ENCODE data around the gene NPTXR.

NPTXR gene

DNA sequence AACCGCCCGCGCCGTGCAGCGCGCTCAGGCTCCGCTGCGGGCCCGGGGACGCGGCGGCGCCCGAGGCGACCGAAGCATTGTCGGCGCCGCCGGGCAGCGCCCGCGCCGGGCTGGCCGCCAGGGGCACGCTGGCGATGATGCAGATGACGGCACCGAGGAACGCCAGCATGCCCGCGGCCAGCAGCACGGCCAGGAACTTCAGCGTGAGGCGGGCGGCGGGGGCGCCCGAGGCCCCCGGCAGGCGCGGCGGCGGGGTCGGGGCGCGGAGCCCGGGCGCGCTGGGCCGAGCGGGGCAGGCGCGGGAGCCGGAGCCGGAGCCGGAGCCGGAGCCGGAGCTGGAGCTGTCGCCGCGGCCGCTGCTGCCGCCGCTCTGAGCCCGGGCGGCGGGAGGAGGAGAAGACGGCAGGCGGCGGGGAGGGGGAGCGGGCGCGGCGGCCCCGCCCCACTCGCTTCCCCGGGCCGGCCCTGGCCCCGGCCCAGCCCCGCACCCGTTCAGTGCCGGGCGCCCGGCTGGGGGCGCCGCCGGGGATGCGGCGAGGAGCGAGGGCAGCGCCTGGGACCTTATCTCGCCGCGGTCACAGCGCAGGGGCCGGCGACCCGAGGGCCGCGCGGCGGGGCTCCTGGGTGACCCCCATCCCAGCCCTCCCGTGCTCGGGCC, at the start of gene NPTXR:
TSS of gene NPTXR (minus strand) at position 372 of the 658 bp plus-strand sequence.
- in situ Hi-C loops (cut with HindIII; ENCODE audit: low sequenced_read_pairs): no loop called here
- no peak for DNase-seq (ENCODE audit: low read depth, low spot score)
- TF ChIP-seq, protein P1, sequence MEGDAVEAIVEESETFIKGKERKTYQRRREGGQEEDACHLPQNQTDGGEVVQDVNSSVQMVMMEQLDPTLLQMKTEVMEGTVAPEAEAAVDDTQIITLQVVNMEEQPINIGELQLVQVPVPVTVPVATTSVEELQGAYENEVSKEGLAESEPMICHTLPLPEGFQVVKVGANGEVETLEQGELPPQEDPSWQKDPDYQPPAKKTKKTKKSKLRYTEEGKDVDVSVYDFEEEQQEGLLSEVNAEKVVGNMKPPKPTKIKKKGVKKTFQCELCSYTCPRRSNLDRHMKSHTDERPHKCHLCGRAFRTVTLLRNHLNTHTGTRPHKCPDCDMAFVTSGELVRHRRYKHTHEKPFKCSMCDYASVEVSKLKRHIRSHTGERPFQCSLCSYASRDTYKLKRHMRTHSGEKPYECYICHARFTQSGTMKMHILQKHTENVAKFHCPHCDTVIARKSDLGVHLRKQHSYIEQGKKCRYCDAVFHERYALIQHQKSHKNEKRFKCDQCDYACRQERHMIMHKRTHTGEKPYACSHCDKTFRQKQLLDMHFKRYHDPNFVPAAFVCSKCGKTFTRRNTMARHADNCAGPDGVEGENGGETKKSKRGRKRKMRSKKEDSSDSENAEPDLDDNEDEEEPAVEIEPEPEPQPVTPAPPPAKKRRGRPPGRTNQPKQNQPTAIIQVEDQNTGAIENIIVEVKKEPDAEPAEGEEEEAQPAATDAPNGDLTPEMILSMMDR (IDR thresholded peaks at IDR 0.05; ENCODE audit: low read depth, low read length): no peak
- no peak within 1 kb of the TSS for H3K4me3 ChIP-seq (ENCODE audit: low read depth, low read length)

DNA sequence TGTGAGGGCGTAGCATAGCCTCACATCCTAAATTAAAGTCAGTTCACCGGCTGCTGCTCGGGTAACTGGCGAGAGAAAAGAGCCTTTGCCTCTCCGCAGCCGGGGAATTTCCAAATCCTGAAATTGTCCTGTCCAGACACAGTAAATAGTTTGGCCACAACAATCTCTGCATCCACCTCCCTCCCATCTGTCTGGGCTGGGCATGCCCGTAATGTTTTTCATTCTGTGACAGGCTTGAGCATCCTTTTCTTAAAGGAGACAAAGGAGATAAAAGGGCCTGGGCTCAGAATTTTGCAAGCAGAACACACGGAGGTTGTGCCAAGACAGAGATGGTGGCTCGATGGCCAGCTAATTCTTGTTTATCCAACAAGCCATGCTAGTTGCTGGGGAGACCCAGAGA, 47.4 kb upstream of the NPTXR start:
- no peak for DNase-seq (ENCODE audit: low read depth, low spot score)
- TF ChIP-seq, protein P1 (IDR thresholded peaks at IDR 0.05; ENCODE audit: low read depth, low read length): no peak
- no peak overlapping the region for H3K4me3 ChIP-seq (ENCODE audit: low read depth, low read length)
- in situ Hi-C loops (cut with HindIII; ENCODE audit: low sequenced_read_pairs): no loop called here

DNA sequence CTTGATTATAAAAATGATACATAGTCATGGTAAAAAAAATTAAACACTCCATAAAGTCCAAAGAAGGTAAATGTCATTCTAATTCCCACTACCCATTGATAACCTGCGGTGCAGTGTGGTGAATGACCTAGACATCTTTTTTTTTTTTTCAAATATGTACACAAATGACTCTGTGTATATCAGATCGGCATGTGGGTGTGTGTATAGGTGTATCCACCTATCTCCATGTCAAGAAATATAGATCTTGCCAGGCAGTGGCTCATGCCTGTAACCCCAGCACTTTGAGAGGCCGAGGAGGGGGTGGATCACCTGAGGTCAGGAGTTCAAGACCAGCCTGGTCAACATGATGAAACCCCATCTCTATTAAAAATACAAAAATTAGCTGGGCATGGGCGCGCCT, 46.5 kb upstream of the NPTXR start:
- H3K4me3 ChIP-seq (ENCODE audit: low read depth, low read length): no peak overlapping the region
- in situ Hi-C loops (cut with HindIII; ENCODE audit: low sequenced_read_pairs): no loop called here
- TF ChIP-seq, protein P1 (IDR thresholded peaks at IDR 0.05; ENCODE audit: low read depth, low read length): no peak
- no peak for DNase-seq (ENCODE audit: low read depth, low spot score)

DNA sequence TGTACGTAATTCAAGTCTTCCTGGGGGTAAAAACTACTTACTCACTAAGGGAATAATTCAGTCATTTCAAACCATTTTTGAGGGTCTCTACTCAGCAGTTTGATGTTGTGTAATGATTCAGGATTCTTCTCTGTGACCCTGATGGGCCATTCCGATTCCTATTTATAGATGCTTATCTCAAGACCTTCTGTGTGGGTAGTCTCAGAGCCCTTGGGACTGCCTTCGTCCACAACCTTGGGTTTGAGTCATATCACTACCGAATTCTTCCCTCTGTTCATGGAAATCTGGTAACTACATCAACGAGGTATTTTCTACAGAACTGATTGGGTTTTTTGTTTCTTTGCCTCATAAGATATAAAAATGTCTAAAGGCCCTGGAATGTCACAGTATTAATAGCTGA, 42.5 kb upstream of the NPTXR start:
- TF ChIP-seq, protein P1 (IDR thresholded peaks at IDR 0.05; ENCODE audit: low read depth, low read length): no peak
- H3K4me3 ChIP-seq (ENCODE audit: low read depth, low read length): no peak overlapping the region
- DNase-seq (ENCODE audit: low read depth, low spot score): no peak
- in situ Hi-C loops (cut with HindIII; ENCODE audit: low sequenced_read_pairs): no loop called here

DNA sequence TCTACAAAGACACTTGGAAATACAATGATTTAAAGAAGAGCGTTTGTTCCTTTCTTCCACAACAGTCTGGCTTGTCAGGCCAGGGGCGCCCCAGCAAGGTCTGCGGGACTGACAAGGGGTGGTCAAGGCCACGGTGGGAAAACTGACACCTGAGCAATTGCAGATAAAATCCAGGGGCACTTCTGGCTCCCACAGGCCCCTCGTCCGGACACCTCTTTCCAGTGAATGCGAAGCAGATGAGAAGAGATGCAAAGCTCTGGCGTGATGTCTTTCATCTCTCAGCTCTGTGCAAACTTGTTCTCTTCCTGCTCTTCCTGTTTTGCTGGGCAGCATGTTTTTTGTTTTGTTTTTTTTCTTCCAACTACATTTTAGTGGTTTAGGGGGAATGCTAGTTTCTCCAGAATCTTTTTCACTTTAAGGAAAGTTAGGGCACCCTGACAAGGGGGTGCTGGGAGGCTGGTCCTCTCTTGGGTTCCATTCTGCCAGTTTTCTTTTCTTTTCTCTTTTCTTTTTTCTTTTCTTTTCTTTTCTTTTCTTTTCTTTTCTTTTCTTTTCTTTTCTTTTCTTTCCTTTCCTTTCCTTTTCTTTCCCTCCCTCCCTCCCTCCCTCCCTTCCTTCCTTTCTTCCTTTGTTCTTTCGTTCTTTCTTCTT, 39.3 kb upstream of the NPTXR start:
- DNase-seq (ENCODE audit: low read depth, low spot score): no peak
- H3K4me3 ChIP-seq (ENCODE audit: low read depth, low read length): no peak overlapping the region
- in situ Hi-C loops (cut with HindIII; ENCODE audit: low sequenced_read_pairs): no loop called here
- TF ChIP-seq, protein P1 (IDR thresholded peaks at IDR 0.05; ENCODE audit: low read depth, low read length): no peak

DNA sequence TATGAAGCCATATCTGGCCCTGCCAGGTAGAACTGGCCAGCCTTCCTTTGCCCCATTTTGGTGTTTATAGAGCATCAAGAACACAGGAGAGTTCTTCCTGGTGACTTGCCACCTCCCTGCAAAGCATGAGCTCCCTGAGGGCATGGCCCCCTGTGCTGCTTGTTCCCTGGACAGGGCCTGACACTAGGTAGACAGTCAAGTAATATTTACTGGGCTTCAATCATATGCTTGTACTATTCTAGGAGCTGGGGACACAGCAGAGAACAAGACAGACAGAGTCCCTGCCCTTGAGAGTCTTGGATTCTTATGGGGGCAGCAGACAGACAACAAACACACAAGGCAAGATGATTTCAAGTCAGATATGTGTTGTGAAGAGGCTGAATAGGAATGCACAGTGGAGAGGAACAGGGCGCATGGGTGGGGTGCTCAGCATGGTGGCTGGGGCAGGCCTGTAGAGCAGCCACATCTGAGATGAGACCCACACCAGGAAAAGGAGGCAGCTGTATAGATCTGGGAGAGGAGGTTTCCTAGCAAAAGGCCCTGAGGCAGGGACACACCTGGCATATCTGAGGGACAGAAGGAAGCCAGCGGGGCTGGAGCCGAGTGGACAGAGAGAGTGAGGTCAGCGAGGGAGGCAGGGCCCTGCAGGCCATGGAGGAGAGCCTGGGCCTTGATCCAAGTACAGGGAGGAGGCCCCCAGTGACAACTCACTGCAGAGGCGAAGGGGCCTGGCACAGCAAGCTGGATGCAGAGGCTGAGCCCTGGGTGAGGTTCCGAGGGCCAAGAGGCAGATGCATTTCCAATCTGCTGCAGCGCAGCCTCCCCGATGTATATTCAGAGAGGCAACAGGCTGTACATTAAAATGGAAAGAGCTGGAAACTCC, 38.4 kb upstream of the NPTXR start:
- TF ChIP-seq, protein P1 (IDR thresholded peaks at IDR 0.05; ENCODE audit: low read depth, low read length): no peak
- no peak for DNase-seq (ENCODE audit: low read depth, low spot score)
- in situ Hi-C loops (cut with HindIII; ENCODE audit: low sequenced_read_pairs): no loop called here
- no peak overlapping the region for H3K4me3 ChIP-seq (ENCODE audit: low read depth, low read length)

Data from astrocyte of the spinal cord (primary cell).